Limb (tissue), 2 donors: ENCODE measurements around the gene NEURL1.
"Not testable (repeated sequence)": the region's sequence is repeated elsewhere in the genome, so short reads cannot be mapped to it uniquely, and the experiment has no call there.

ENCODE experiments used
- DNase-seq, 2 donors: peaks; one replicate each; pipeline ENCODE4 v3.0.0-alpha.2; 2016; ENCODE audit errors: extremely low spot score in 2 of 2

NEURL1 gene

GRCh38 chr10:103603382-103603781 lies 109.9 kb downstream of the NEURL1 start:
- DNase-seq: no peak

- no peak for DNase-seq
These were observed 112.0 kb downstream of the NEURL1 start for GRCh38 chr10:103605359-103606096.

DNA sequence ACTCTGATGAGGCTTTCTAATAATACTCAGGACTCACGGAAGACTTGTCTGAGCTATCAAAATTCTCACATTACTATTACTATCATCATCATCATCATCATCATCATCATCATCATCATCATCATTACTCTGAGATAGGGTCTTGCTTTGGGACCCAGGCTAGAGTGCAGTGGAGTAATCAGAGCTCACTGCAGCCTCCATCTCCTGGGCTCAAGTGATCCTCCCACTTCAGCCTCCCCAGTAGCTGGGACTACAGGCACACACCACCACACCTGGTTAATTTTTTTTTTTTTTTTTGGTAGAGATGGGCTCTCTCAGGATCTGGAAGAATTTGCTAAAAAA lies 112.6 kb downstream of the NEURL1 start:
- DNase-seq: not testable (repeated sequence)

DNA sequence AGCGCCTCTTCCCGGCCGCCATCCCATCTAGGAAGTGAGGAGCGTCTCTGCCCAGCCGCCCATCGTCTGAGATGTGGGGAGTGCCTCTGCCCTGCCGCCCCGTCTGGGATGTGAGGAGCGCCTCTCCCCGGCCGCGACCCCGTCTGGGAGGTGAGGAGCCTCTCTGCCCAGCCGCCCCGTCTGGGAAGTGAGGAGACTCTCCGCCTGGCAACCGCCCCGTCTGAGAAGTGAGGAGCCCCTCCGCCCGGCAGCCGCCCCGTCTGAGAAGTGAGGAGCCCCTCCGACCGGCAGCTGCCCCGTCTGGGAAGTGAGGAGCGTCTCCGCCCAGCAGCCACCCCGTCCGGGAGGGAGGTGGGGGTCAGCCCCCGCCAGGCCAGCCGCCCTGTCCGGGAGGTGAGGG lies 113.5 kb downstream of the NEURL1 start:
- not testable (repeated sequence) for DNase-seq

- not testable (repeated sequence) for DNase-seq
These were observed 114.6 kb downstream of the NEURL1 start for GRCh38 chr10:103608056-103608455.

GRCh38 chr10:103609231-103610082 lies 116.0 kb downstream of the NEURL1 start:
- no peak for DNase-seq

GRCh38 chr10:103610083-103610472 lies 116.6 kb downstream of the NEURL1 start:
- no peak for DNase-seq

GRCh38 chr10:103610921-103611511 lies 117.5 kb downstream of the NEURL1 start:
- no peak for DNase-seq

DNA sequence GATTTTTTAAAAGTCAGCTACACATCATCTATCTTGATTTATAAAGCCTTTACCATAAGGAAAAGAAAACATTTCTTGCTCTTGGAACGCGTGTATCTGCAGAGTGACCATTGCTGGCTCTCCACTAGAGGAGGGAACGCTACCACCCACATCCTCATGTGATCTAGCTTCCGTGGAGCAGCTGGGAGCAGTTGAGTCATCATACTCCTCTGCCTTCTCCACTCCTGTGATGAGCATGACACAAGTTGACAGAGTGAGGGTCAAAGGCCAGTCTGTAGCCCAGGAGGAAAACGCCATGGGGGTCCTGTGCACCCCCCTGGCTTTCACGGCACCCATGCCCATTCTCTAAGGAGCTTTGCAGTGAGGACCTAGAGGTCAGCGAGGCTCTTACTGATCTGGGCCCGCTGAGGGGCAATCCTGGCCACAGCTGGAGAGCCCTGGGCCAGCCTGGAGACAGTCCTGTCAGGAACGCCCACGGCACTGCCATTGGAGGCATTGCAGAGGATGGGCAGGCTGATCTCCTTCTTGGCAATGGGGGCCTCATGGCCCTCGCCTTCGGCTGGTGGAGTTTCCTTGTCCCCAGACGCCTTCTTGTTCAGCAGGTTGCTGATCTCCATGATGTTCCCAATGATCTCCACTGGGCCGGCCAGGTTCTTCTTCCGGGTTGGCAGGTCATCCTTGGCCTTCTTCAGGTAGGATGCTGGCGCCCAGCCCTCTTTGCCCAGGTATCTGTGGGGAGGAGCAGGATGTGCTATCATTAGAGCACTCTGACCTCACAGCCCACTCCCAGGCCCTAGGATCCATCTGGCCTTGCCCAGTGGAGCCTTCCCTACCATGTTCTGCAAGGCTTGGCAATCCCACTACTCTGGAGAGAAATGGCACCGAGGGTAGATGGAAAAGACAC lies 119.2 kb downstream of the NEURL1 start:
- no peak for DNase-seq

DNA sequence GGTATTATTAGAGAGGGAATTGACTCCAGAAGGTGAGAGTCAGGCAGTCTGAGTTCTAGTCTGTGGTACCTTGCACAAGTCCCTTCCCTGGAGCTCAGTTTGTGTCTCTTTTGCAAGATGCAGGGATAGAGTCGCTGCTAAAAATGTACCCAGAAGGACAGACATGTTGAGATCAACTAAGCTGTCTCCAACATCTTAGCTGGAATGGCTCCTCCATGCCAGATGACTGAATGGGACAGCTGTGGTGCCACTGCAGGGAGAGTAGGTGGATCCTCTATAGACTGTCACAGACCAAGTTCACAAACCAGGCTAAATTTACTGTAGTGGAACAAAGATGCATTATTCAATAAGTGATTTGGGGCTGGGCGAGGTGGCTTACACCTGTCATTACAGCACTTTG lies 120.1 kb downstream of the NEURL1 start:
- no peak for DNase-seq

DNA sequence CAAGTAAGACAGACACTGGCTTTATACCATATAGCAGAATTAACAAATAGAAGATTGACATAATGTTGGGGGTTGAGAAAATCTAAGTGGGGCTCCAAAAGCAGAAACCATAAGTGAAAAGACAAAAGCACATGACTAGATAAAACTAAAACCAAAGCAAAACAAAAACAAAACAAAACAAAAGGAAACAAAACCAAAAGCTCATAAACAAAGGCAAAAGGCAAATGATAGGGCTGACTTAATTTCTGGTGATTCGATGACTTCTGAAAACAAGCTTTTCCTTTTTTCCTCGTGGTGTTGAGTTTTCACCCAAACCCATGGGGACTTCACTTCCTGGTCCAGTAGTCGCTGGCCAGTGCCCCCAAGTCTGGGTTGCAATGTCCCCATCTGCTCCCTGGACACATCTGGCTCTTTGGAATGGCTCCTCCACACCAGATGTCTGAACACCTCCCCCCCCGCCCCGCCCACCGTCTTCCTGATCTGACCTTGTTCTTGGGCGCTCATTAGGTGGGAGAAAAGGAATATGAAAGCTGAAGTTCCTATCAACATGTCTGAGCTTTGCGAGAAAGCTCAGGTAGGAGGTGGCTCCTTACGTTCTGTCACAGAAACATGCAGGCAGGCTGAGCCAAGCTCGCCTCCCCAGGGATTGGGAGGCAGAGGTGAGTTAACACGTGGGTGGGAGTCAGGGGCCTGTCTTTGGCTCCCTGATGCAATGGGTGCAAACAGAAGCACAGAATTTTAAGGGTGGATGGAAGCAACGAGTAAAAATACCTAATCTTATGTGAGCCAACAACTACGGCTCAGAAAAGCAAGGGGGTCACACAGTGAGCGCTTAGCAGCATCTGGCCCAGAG lies 121.0 kb downstream of the NEURL1 start:
- no peak for DNase-seq

DNA sequence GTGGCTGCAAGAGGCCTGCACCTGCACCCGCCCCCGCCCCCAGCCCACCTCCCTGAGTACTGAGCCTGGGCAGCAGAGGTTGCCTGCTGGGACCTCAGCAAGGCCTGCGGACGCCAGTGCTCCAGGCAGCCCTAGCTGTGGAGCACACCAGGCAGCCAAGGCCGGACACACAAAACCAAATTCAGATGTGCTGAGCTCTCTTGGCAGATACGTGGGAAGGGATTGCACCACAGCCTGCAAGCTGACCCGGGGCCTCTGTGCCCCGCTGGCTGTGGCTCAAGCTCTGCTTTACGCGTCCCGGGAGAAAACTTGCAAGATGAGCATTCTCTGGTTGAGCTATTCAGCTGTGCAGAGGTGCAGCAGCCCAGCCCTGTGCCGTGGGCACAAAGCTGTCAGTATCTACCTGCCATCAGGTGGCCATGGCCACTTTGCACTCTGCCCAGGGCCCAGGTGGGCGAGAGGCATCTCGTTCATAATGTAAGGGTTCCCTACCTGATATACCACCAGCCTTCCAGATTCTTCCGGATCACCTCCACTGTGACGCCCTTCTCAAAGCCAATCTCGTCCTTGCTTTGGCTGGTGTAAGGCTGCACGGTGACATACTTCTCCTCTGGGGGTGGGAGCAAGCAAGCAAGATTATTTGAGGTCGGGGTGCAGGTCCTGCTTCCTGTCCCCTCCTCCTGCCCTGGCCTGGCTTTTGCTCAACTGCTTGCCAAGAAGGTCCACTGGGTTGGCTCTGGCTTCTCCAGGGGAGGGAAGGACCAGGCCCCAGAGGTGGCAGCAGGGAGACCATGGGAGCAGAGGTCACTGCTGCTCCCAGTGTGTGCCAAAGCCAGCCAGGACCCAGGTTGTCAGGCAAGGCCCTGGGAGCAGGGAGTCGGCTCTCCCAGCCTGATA lies 123.4 kb downstream of the NEURL1 start:
- no peak for DNase-seq

GRCh38 chr10:103617602-103618385 lies 124.3 kb downstream of the NEURL1 start:
- no peak for DNase-seq

GRCh38 chr10:103618575-103619423 lies 125.3 kb downstream of the NEURL1 start:
- no peak for DNase-seq

DNA sequence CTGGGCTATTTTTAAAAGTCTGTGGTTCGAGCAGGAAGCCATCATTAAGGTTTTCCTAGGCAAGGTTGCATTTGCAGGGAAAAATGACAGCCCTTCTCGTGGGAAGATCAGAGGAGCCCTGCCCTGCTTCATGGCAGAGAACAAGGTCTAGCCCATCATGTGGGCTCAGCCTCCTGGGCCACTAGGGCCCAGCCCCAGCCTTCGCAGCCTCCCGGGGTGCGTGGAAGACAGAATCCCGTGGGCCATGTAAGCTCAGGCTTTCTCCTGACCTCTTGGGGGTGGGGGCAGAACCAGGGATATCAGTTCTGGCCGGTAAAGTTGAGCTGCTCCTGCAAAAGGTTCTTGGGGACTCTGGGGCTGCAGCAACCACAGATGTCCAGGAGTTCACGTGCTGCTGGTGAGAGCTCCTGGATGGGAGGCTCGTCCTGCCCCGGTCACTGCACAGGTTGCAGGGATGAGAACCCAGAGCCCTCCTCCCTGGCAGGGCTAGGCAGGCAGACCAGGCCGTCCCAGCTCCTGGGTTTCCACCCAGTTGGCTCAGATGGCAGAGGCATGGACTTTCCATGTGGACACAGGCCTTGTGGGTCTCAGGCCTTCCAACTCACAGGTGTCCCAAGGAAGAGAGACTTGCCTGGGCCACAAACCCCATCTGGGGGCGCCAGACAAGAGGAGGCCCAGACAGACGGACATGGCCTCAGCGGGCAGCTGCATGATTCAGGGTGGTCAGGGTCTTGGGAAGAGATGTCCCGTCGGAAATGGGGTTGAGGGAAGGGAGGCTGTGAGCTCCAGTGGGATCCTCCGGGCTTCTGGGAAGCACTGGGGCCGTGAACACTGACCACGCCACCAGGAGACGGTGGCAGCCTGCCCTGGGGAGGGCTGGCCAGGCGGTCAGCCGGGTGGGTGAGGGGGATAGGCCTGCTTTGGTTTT lies 126.2 kb downstream of the NEURL1 start:
- no peak for DNase-seq

DNA sequence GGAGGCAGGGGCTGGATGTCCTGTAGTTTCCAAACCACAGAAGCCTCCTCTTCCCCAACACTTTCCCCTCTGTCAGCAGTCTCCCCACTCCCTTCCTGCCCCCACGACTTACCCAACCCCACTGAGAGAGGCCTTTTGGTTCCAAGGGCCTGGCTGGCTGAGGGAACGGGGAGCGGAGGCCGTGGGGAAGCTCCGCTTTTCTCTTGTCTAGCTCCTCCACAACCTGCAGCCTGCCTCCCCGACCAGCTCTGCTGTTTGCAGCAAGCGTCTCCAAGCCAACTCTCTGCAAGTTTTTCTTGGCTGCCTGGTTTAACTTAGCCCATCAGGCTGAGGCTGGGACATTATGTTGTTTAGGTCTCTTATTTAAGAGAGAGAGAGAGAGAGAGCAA lies 126.8 kb downstream of the NEURL1 start:
- DNase-seq: no peak
